VCaP (cell line): ENCODE data around the gene CLSTN2.

Source experiments
- H3K27ac ChIP-seq: fragments of 450-650 bp; 2 replicates; pipeline ENCODE4 v1.5.1; 2017
- CTCF ChIP-seq: fragments of 450-650 bp; conservative IDR thresholded peaks from 2 replicates; pipeline ENCODE4 v1.5.1; 2017; ENCODE audit warnings: mild to moderate bottlenecking, moderate library complexity

CLSTN2 gene

GRCh38 chr3:140449413-140450256 is 514.6 kb downstream of the CLSTN2 start:
- TF ChIP-seq CTCF = no peak
- H3K27ac ChIP-seq = no peak overlapping the region

- no peak for TF ChIP-seq CTCF
- H3K27ac ChIP-seq = no peak overlapping the region
Measured at GRCh38 chr3:140453750-140454149, 518.8 kb downstream of the CLSTN2 start.

DNA sequence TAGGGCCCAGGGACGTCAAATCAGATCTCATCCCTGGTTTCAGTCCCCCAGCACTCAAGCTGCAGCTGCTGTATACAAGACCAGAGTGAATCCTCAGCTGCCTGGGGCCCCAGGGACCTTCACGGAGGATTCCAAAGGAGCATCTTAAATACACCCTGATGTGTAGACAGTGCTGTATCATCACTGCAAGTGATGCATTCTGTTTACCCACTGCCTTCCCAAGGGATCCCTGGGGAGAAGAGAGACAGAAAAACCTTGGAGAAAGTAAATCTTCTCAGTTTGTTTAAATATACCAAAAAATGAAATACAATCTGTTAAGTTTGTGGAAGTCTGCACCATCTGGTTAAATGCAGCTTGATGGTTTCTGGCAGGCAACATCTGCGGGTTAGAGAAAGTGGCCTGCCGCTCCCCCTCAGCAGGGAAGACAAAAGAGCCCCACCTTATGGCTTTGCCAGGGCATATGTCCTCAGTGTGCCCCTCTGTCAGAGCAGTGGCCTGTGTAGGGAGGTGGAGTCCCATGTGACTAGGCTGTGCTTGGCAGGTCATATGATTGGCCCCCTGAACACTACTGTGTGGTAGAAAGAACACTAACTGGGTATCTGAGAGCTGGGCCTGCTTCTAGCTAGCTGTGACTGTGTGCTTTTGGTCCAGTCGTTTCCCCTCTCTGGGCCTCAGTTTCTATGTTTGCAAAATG is 520.7 kb downstream of the CLSTN2 start:
- TF ChIP-seq CTCF = no peak
- no peak overlapping the region for H3K27ac ChIP-seq

GRCh38 chr3:140456974-140457373 is 522.0 kb downstream of the CLSTN2 start:
- H3K27ac ChIP-seq = no peak overlapping the region
- TF ChIP-seq CTCF = no peak

DNA sequence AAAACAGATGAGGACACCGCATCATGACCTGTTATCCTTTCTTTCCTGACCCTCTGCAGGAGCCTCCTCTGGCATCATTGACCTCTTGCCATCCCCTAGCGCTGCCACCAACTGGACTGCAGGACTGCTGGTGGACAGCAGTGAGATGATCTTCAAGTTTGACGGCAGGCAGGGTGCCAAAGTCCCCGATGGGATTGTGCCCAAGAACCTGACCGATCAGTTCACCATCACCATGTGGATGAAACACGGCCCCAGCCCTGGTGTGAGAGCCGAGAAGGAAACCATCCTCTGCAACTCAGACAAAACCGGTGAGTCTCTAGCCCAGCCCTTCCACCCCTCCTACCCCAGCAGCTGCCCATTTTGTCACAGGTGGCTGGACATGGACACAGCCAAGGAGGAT is 524.5 kb downstream of the CLSTN2 start:
- H3K27ac ChIP-seq = no peak overlapping the region
- TF ChIP-seq CTCF = no peak

GRCh38 chr3:140461250-140461649 is 526.3 kb downstream of the CLSTN2 start:
- no peak overlapping the region for H3K27ac ChIP-seq
- no peak for TF ChIP-seq CTCF

DNA sequence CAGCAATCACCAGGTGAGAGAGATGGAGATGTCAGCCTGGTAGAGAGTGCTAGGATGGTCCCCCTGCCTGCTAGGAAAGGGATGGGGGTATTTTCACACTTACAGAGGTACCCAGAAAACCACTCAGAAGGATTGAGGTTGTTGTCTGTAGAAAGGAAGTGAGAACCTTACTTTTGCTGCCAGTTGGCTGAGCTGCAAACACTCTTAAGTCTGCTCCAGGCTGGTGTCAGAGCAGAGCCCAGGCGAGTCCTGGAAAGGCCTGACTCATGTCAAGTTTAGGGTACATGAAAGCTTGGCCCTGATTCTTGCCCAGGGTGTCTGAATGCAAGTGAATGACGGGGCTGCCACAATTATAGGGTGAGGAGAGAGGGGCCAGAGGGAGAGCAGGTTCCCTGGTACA is 528.4 kb downstream of the CLSTN2 start:
- no peak for TF ChIP-seq CTCF
- H3K27ac ChIP-seq = no peak overlapping the region
